ENCODE measurements around the gene GADL1.

GRCh38 chr3:30707825-30708224 lies 186.6 kb downstream of the GADL1 start:
- TF ChIP-seq CTCF (IDR thresholded peaks at IDR 0.05): no peak
- no peak for TF ChIP-seq POLR2A (IDR thresholded peaks at IDR 0.05)
